ENCODE results near the gene IQCF2. TPM values are rescaled to one million over a fixed set of nuclear protein-coding genes. Genes with fewer than 3 reads are reported as not detected.

IQCF2 gene
- total and polyA plus RNA-seq, 12 donors: not detected

DNA sequence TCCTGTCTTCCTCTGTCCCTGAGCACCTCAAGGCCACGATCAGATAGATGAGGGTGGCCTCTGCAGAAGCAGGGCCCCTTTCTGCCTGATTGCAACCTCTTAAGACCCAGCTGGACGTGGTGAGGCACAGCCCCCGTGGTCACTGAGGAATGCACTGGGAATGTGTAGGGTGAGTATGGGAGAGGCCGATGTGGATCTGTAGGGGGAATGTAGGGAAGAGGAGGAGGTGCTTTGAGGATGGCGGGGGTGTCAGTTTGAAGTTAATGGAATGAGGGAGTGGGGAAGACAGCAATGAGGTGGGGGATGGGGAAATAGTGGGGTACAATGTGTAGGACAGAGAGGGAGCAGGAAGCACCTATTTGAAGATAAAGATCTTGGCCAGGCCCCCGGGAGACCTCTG, 14.8 kb downstream of the IQCF2 start:
- no peak for DNase-seq
- no peaks in the 10 kb centered on the region for H3K4me1 ChIP-seq (replicated peaks in 1 of 2)
- intact Hi-C loops (cut with DNase I): no loop called here
- no peak overlapping the region for H3K27ac ChIP-seq
- no peaks in the 10 kb centered on the region for H3K36me3 ChIP-seq (replicated peaks in 1 of 2)
- TF ChIP-seq POLR2A (IDR thresholded peaks at IDR 0.05) (no peak), CTCF (IDR thresholded peaks at IDR 0.05) (no peak)
- H3K9me3 ChIP-seq (replicated peaks in 1 of 3): no peaks in the 10 kb centered on the region
- no peak overlapping the region for H3K4me3 ChIP-seq
- no peaks in the 10 kb centered on the region for H3K27me3 ChIP-seq
- WGBS, 4 donors: 42 to 55% (median 48%) methylated on average over 6 of the region's 6 CpGs

DNA sequence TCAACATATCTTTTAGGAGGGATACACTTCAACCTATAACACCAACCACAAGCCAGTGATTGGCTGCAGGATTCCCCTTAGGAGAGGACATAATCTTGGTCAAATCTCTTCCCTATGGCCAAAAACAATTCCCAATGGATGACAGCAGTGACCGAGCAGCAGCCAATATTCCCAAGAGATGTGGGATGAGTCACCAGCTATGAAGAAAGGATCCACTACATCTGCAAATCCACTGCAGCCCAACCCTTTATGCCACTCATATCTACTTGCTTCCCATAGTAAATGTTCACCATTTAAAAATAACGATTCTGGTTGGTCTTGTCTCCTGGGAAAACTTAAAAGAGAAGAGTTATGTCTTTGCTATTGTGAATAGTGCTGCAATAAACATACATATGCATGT, 18.5 kb downstream of the IQCF2 start:
- 24 to 48% (median 30%) methylated on average over 1 to 2 of the region's 2 CpGs for WGBS, 4 donors
- H3K27me3 ChIP-seq: no peaks in the 10 kb centered on the region
- intact Hi-C loops (cut with DNase I): no loop called here
- no peak for TF ChIP-seq POLR2A (IDR thresholded peaks at IDR 0.05)
- no peak for DNase-seq
- no peaks in the 10 kb centered on the region for H3K4me1 ChIP-seq (replicated peaks in 1 of 2)
- no peak overlapping the region for H3K4me3 ChIP-seq
- no peaks in the 10 kb centered on the region for H3K9me3 ChIP-seq (replicated peaks in 1 of 3)
- no peak overlapping the region for H3K27ac ChIP-seq
- no peaks in the 10 kb centered on the region for H3K36me3 ChIP-seq (replicated peaks in 1 of 2)

DNA sequence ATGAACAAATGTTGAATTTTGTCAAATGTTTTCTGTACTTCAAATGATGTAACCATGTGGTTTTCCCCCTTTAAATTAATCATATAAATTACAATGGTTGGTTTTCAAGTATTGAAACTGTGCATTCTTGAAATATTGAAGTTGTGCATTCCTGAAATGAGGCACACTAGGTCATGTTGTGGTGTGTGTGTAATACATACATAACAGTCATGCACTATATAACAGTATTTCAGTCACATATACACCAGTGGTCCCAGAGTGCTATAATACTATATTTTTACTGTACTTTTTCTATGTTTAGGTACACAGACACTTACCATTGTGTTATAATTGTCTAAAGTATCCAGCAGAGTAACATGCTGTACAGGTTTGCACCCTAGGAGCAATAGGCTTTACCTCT, 25.0 kb downstream of the IQCF2 start:
- H3K4me3 ChIP-seq: no peak overlapping the region
- no peaks in the 10 kb centered on the region for H3K27me3 ChIP-seq
- H3K27ac ChIP-seq: no peak overlapping the region
- no peak for TF ChIP-seq CTCF (IDR thresholded peaks at IDR 0.05)
- TF ChIP-seq POLR2A (IDR thresholded peaks at IDR 0.05): no peak
- no peak for DNase-seq
- H3K36me3 ChIP-seq (replicated peaks in 1 of 2): no peaks in the 10 kb centered on the region
- no peaks in the 10 kb centered on the region for H3K9me3 ChIP-seq (replicated peaks in 1 of 3)
- intact Hi-C loops (cut with DNase I): no loop called here
- H3K4me1 ChIP-seq (replicated peaks in 1 of 2): no peaks in the 10 kb centered on the region

DNA sequence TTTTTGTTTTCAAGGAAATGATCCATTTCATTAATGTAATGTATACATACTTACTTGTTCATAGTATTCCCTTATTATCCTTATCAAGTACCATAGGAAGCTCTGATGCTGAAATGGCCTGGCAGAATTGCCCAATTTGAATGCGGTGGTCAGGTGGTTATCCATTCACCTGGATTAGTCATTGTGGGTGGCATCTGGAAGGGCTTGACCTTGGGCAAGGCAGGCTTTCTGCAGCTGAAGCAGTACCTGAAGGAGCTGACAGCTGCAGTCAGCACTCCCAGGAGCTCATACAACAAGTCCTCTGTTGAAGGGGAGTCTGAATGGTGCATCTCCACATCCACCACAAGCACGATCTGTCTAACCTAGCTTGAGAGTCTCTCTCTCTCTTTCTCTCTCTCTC, 26.2 kb downstream of the IQCF2 start:
- H3K27ac ChIP-seq: no peak overlapping the region
- no peaks in the 10 kb centered on the region for H3K4me1 ChIP-seq (replicated peaks in 1 of 2)
- TF ChIP-seq POLR2A (IDR thresholded peaks at IDR 0.05): no peak
- no peak for TF ChIP-seq CTCF (IDR thresholded peaks at IDR 0.05)
- H3K9me3 ChIP-seq (replicated peaks in 1 of 3): no peaks in the 10 kb centered on the region
- DNase-seq: no peak
- 76 to 92% (median 84%) methylated on average over 2 of the region's 2 CpGs for WGBS, 4 donors
- no peak overlapping the region for H3K4me3 ChIP-seq
- H3K36me3 ChIP-seq (replicated peaks in 1 of 2): no peaks in the 10 kb centered on the region
- intact Hi-C loops (cut with DNase I): no loop called here
- H3K27me3 ChIP-seq: no peaks in the 10 kb centered on the region

DNA sequence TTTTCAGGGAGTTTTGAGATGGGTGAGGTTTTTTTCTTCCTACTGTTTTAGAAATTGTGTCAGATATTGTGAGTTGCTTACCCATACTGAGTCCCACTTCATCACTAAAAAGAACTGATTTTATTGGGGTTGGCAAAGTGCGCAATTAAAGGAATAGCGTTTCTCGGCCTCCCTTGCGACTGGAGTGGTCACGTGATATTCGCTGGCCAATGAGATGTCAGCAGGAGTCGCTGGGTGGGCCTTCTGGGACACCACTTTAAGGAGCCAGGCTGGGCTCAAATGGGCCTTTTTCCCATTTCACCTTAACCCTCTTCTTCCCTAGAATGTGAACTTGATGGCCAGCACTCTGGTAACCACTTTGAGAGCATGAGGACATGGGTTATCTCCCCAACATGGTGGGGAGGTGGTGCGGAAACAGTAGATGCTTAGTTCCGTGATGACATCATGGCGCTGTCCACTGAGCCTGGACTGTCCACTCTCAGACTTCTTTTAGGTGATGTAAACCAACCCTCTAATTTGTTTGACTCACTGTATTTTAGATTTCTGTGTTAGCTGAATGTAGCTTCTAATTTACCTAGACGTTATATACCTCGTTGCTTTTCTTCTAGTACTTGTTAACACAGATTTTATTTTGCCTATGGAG, 27.2 kb downstream of the IQCF2 start:
- no peaks in the 10 kb centered on the region for H3K36me3 ChIP-seq (replicated peaks in 1 of 2)
- no peak overlapping the region for H3K27ac ChIP-seq
- no peaks in the 10 kb centered on the region for H3K27me3 ChIP-seq
- intact Hi-C loops (cut with DNase I): no loop called here
- no peaks in the 10 kb centered on the region for H3K4me1 ChIP-seq (replicated peaks in 1 of 2)
- H3K4me3 ChIP-seq: no peak overlapping the region
- WGBS, 4 donors: 86 to 94% (median 88%) methylated on average over 12 of the region's 12 CpGs
- DNase-seq: no peak
- TF ChIP-seq CTCF (IDR thresholded peaks at IDR 0.05) (no peak), POLR2A (IDR thresholded peaks at IDR 0.05) (no peak)
- no peaks in the 10 kb centered on the region for H3K9me3 ChIP-seq (replicated peaks in 1 of 3)
